Stimulated activated CD4-positive, alpha-beta T cell treated with anti-CD3 and anti-CD28 coated beads, TNF-alpha, amount 100 ng/mL, for 48 hours (primary cell): ENCODE results near the gene KRTAP4-5.
"Not testable (repeated sequence)": the region's sequence is repeated elsewhere in the genome, so short reads cannot be mapped to it uniquely, and the experiment has no call there.

Experiments
- DNase-seq, 3 donors: peaks; one replicate each; pipeline ENCODE4 v3.0.0-alpha.2; 2020; ENCODE audit warnings: low read depth in 3 of 3

The KRTAP4-5 gene

GRCh38 chr17:41147531-41148204 is 2.0 kb downstream of the KRTAP4-5 start:
- DNase-seq, result no peak

- DNase-seq, result no peak
Measured at GRCh38 chr17:41145261-41145660, 4.4 kb downstream of the KRTAP4-5 start.

- DNase-seq, result no peak
Measured at GRCh38 chr17:41144846-41145245, 4.8 kb downstream of the KRTAP4-5 start.

GRCh38 chr17:41141361-41141760 is 8.3 kb downstream of the KRTAP4-5 start:
- DNase-seq, result no peak

GRCh38 chr17:41140360-41141131 is 9.1 kb downstream of the KRTAP4-5 start, which contains the start of gene KRTAP4-6:
Gene KRTAP4-6 (minus strand): TSS chr17:41140544. CDS start chr17:41140487, 57 bp downstream.
- DNase-seq, result no peak

GRCh38 chr17:41139865-41140264 is 9.8 kb downstream of the KRTAP4-5 start:
- DNase-seq, result not testable (repeated sequence)

GRCh38 chr17:41133880-41134735 is 15.5 kb downstream of the KRTAP4-5 start:
- no peak for DNase-seq

GRCh38 chr17:41131979-41132378 is 17.6 kb downstream of the KRTAP4-5 start:
- DNase-seq, result no peak

GRCh38 chr17:41127371-41127770 is 22.3 kb downstream of the KRTAP4-5 start:
- DNase-seq, result no peak

- DNase-seq, result no peak
Measured at GRCh38 chr17:41126412-41126811, 23.2 kb downstream of the KRTAP4-5 start.

- no peak for DNase-seq
Measured at GRCh38 chr17:41125064-41125463, 24.6 kb downstream of the KRTAP4-5 start.

GRCh38 chr17:41123991-41124371 is 25.6 kb downstream of the KRTAP4-5 start, which contains the start of gene KRTAP4-12:
Gene KRTAP4-12 (minus strand): TSS chr17:41124182. CDS start chr17:41124122, 60 bp downstream.
- not testable (repeated sequence) for DNase-seq

- DNase-seq, result not testable (repeated sequence)
Measured at GRCh38 chr17:41123292-41123990, 26.2 kb downstream of the KRTAP4-5 start.

- DNase-seq, result no peak
Measured at GRCh38 chr17:41121742-41122141, 27.9 kb downstream of the KRTAP4-5 start.

- not testable (repeated sequence) for DNase-seq
Measured at GRCh38 chr17:41119696-41120690, 29.6 kb downstream of the KRTAP4-5 start.

GRCh38 chr17:41118721-41119120 is 30.9 kb downstream of the KRTAP4-5 start:
- DNase-seq, result no peak

- DNase-seq, result not testable (repeated sequence)
Measured at GRCh38 chr17:41117846-41118386, 31.7 kb downstream of the KRTAP4-5 start, which contains the start of gene KRTAP4-11. Gene KRTAP4-11 (minus strand): TSS chr17:41118373. CDS start chr17:41118315, 58 bp downstream.

- no peak for DNase-seq
Measured at GRCh38 chr17:41116297-41116696, 33.3 kb downstream of the KRTAP4-5 start.

GRCh38 chr17:41111151-41111885 is 38.3 kb downstream of the KRTAP4-5 start:
- DNase-seq, result no peak
